HG02973 (cell line): ENCODE results near the gene AARS1.
"Not testable (repeated sequence)": the region's sequence is repeated elsewhere in the genome, so short reads cannot be mapped to it uniquely, and the experiment has no call there.

ENCODE experiments used
- ATAC-seq: cut with Tn5 transposase; IDR thresholded peaks from one replicate; pipeline ENCODE4 v1.9.1; 2021; ENCODE audit warnings: moderate library complexity; ENCODE audit not compliant: unreplicated experiment

Gene AARS1

GRCh38 chr16:70226024-70226423, 63.3 kb downstream of the AARS1 start:
- ATAC-seq: not testable (repeated sequence)

DNA sequence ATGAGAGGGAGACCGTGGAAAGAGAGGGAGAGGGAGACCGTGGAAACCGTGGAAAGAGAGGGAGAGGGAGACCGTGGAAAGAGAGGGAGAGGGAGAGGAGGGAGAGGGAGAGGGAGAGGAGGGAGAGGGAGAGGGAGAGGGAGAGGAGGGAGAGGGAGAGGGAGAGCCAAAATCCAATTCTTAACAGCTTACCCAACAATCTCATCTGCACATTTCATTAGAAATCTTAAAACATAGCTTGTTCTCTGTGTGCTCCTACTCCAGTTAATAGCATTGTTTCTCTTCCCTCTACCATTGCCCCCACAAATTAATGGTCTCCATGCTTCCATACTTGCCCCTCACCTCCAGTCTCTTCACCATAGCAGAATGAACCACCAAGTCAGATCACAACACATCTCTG, 63.9 kb downstream of the AARS1 start:
- ATAC-seq: not testable (repeated sequence)

- ATAC-seq: not testable (repeated sequence)
Measured at GRCh38 chr16:70224645-70225044, 64.7 kb downstream of the AARS1 start.

GRCh38 chr16:70223971-70224513, 65.3 kb downstream of the AARS1 start:
- not testable (repeated sequence) for ATAC-seq

GRCh38 chr16:70223216-70223615, 66.1 kb downstream of the AARS1 start:
- not testable (repeated sequence) for ATAC-seq

GRCh38 chr16:70222574-70222973, 66.7 kb downstream of the AARS1 start:
- ATAC-seq: not testable (repeated sequence)

DNA sequence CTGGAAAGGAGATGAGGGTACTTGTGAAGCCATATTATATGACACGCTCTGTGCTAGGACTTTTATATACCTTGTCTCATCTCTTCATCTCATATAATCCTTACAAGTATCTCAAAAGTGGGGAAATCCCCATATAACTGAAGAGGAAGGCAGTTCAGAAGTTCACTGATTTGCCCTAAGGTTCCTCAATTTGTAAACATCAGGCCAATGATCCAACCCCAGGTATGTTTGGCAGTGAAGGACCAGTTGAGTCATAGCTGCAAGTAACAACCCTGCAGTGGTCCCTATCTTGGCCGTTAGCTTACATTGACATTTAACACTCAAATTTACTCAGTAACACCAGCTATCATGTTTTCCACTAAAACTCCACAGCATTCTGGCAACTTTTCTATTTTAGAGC, 70.7 kb downstream of the AARS1 start:
- ATAC-seq: not testable (repeated sequence)

GRCh38 chr16:70206382-70206781, 82.9 kb downstream of the AARS1 start:
- not testable (repeated sequence) for ATAC-seq

DNA sequence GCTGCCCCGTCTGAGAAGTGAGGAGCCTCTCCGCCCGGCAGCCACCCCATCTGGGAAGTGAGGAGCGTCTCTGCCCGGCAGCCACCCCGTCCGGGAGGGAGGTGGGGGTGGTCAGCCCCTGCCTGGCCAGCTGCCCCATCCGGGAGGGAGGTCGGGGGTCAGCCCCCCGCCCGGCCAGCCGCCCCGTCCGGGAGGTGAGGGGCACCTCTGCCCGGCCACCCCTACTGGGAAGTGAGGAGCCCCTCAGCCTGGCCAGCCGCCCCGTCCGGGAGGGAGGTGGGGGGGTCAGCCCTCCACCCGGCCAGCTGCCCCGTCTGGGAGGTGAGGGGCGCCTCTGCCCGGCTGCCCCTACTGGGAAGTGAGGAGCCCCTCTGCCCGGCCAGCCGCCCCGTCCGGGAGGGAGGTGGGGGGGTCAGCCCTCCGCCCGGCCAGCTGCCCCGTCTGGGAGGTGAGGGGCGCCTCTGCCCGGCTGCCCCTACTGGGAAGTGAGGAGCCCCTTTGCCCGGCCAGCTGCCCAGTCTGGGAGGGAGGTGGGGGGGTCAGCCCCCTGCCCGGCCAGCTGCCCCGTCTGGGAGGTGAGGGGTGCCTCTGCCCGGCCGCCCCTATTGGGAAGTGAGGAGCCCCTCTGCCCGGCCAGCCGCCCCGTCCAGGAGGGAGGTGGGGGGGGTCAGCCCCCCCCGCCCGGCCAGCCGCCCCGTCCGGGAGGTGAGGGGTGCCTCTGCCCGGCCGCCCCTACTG, 84.5 kb downstream of the AARS1 start:
- not testable (repeated sequence) for ATAC-seq

GRCh38 chr16:70204010-70204409, 85.3 kb downstream of the AARS1 start:
- not testable (repeated sequence) for ATAC-seq

DNA sequence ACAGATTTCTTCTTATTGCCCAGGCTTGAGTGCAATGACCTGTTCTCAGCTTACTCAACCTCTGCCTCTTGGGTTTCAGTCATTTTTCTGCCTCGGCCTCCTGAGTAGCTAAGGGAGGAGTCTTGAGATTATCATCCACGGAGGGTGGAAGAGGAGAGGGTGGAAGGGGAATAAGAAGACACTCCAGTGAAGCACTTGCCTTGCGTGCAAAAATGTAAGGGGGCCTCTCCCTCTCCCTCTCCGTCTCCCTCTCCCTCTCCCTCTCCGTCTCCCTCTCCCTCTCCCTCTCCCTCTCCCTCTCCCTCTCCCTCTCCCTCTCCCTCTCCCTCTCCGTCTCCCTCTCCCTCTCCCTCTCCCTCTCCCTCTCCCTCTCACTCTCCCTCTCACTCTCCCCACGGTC, 85.8 kb downstream of the AARS1 start:
- ATAC-seq: not testable (repeated sequence)
